ENCODE results near the gene ATPAF1.

ATPAF1 gene

DNA sequence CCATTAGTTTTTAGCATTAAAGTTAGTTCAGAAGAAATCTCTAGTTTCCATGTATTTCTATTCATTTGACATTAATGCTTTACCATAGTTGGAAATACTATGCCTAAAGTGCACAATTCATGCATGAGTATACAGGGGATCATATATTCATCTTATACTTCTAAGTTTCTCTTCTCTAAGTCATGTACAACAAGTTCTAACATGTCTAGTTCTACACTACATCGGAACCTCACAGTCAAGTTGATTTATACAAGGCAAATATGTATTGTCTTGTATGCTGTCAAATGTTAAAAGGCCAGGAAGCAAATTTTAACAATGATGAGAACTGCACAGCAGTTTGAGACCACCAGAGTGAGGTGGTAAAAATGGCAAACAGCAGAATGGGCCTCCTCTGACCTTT, 28.6 kb downstream of the ATPAF1 start:
- no peaks in the 10 kb centered on the region for H3K4me1 ChIP-seq (ENCODE audit: low read length)
- H3K4me2 ChIP-seq (ENCODE audit: low read length): no peak overlapping the region
- H3K9ac ChIP-seq (ENCODE audit: low read length): no peak overlapping the region
- H3K27ac ChIP-seq (ENCODE audit: low read length): no peak overlapping the region
- H2AFZ ChIP-seq (ENCODE audit: low read depth, low read length): no peak overlapping the region
- no peak for TF ChIP-seq EZH2phosphoT487 (IDR thresholded peaks at IDR 0.05; ENCODE audit: low read depth)
- TF ChIP-seq, protein P1, sequence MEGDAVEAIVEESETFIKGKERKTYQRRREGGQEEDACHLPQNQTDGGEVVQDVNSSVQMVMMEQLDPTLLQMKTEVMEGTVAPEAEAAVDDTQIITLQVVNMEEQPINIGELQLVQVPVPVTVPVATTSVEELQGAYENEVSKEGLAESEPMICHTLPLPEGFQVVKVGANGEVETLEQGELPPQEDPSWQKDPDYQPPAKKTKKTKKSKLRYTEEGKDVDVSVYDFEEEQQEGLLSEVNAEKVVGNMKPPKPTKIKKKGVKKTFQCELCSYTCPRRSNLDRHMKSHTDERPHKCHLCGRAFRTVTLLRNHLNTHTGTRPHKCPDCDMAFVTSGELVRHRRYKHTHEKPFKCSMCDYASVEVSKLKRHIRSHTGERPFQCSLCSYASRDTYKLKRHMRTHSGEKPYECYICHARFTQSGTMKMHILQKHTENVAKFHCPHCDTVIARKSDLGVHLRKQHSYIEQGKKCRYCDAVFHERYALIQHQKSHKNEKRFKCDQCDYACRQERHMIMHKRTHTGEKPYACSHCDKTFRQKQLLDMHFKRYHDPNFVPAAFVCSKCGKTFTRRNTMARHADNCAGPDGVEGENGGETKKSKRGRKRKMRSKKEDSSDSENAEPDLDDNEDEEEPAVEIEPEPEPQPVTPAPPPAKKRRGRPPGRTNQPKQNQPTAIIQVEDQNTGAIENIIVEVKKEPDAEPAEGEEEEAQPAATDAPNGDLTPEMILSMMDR (IDR thresholded peaks at IDR 0.05; ENCODE audit: low read depth, low read length): no peak
- H3K79me2 ChIP-seq (ENCODE audit: low read length): no peaks in the 10 kb centered on the region
- H4K20me1 ChIP-seq (ENCODE audit: insufficient read depth, low read length): no peaks in the 10 kb centered on the region
- no peaks in the 10 kb centered on the region for H3K9me3 ChIP-seq (ENCODE audit: insufficient read depth, low read length)
- no peaks in the 10 kb centered on the region for H3K27me3 ChIP-seq (ENCODE audit: low read depth, low read length)
- no peak overlapping the region for H3K4me3 ChIP-seq (ENCODE audit: low read length)
- no peaks in the 10 kb centered on the region for H3K36me3 ChIP-seq (replicated peaks; ENCODE audit: low read depth, low read length)

DNA sequence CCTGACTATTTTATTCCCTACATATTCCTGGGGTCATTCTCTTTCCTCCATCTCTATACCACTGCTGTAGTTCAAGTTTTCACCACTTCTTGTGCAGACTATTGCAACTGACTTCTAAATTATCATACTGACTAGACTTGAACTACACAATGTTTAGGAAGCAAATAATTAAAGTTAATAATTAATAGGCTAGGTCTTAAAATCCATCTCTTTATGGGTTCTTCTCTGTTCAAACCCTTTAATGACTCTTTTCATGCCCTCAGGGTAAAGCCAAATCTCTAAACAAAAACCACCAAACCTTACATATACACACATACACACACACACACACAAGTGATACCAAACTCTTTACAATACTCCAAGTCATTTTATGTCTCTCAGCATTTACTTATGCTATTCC, 29.2 kb downstream of the ATPAF1 start:
- H3K27ac ChIP-seq (ENCODE audit: low read length): no peak overlapping the region
- no peaks in the 10 kb centered on the region for H4K20me1 ChIP-seq (ENCODE audit: insufficient read depth, low read length)
- no peak for TF ChIP-seq EZH2phosphoT487 (IDR thresholded peaks at IDR 0.05; ENCODE audit: low read depth)
- TF ChIP-seq, protein P1 (IDR thresholded peaks at IDR 0.05; ENCODE audit: low read depth, low read length): no peak
- no peaks in the 10 kb centered on the region for H3K79me2 ChIP-seq (ENCODE audit: low read length)
- H3K4me2 ChIP-seq (ENCODE audit: low read length): no peak overlapping the region
- H3K9me3 ChIP-seq (ENCODE audit: insufficient read depth, low read length): no peaks in the 10 kb centered on the region
- no peaks in the 10 kb centered on the region for H3K27me3 ChIP-seq (ENCODE audit: low read depth, low read length)
- no peak overlapping the region for H2AFZ ChIP-seq (ENCODE audit: low read depth, low read length)
- H3K4me3 ChIP-seq (ENCODE audit: low read length): no peak overlapping the region
- H3K4me1 ChIP-seq (ENCODE audit: low read length): no peaks in the 10 kb centered on the region
- no peak overlapping the region for H3K9ac ChIP-seq (ENCODE audit: low read length)
- H3K36me3 ChIP-seq (replicated peaks; ENCODE audit: low read depth, low read length): no peaks in the 10 kb centered on the region

DNA sequence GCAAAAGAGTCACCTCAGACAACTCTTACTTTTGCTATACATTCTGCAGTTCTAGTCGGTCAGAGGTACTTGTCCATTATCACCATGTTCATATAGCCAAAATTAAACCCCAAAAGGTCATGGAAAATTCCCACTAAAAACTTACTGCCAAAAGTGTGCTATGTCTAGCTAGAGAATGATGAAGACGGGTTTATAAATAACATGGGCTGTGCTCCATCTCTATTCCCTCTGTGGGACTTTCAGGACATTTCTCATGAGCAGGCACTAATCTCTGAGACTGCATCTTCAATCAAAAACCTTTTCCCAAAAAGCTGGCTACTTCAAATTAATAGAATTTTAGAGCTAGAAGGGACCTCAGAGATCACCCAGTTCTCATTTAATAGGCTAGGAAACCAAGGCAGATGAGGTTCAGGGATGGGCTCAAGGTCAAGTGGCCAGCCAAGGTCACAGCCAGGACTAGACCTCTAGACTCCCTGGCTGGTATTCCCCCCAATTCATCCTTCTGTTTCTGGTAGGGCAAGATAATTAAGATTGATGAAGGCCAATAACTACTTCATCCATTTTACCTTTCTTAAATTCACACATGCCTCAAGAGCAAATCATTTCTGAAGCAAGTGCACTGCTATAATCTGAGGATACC, 30.6 kb downstream of the ATPAF1 start:
- Histone ChIP-seq H3K9me3 (ENCODE audit: insufficient read depth, low read length) (no peaks in the 10 kb centered on the region), H3K4me3 (ENCODE audit: low read length) (no peak overlapping the region), H3K9ac (ENCODE audit: low read length) (no peak overlapping the region), H3K79me2 (ENCODE audit: low read length) (no peaks in the 10 kb centered on the region), H3K4me1 (ENCODE audit: low read length) (no peaks in the 10 kb centered on the region), H2AFZ (ENCODE audit: low read depth, low read length) (no peak overlapping the region), H3K27ac (ENCODE audit: low read length) (no peak overlapping the region), H3K27me3 (ENCODE audit: low read depth, low read length) (no peaks in the 10 kb centered on the region), H3K36me3 (replicated peaks; ENCODE audit: low read depth, low read length) (no peaks in the 10 kb centered on the region), H3K4me2 (ENCODE audit: low read length) (no peak overlapping the region), H4K20me1 (ENCODE audit: insufficient read depth, low read length) (no peaks in the 10 kb centered on the region)
- TF ChIP-seq, protein P1 (IDR thresholded peaks at IDR 0.05; ENCODE audit: low read depth, low read length): no peak
- TF ChIP-seq EZH2phosphoT487 (IDR thresholded peaks at IDR 0.05; ENCODE audit: low read depth): no peak

DNA sequence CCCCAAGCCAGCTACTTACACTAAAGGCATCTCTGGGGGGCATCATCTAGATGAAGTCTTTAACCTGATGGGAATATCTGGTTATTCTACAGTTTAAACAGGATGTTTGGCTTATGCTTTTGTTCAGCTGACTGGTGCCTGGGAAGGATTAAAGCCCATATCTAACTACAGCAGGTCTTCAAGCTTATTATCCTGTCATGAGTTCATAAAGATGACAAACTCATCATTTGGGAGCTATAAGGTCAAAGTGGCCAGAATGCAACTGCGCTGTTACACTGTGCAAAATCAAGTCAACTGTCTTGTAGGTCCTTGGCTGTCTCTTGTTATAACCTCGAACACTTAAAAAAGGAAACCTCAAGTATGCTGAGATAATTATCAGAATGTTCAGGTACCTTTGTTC, 33.0 kb downstream of the ATPAF1 start:
- Histone ChIP-seq H3K9me3 (ENCODE audit: insufficient read depth, low read length) (no peaks in the 10 kb centered on the region), H3K9ac (ENCODE audit: low read length) (no peak overlapping the region), H4K20me1 (ENCODE audit: insufficient read depth, low read length) (no peaks in the 10 kb centered on the region), H3K4me1 (ENCODE audit: low read length) (no peaks in the 10 kb centered on the region), H3K27ac (ENCODE audit: low read length) (no peak overlapping the region), H3K4me3 (ENCODE audit: low read length) (no peak overlapping the region), H3K79me2 (ENCODE audit: low read length) (no peaks in the 10 kb centered on the region), H3K4me2 (ENCODE audit: low read length) (no peak overlapping the region), H2AFZ (ENCODE audit: low read depth, low read length) (no peak overlapping the region), H3K36me3 (replicated peaks; ENCODE audit: low read depth, low read length) (no peaks in the 10 kb centered on the region), H3K27me3 (ENCODE audit: low read depth, low read length) (no peaks in the 10 kb centered on the region)
- TF ChIP-seq EZH2phosphoT487 (IDR thresholded peaks at IDR 0.05; ENCODE audit: low read depth): no peak
- TF ChIP-seq, protein P1 (IDR thresholded peaks at IDR 0.05; ENCODE audit: low read depth, low read length): no peak
